Ovary (tissue), 3 donors: ENCODE results near the gene SAMM50.

Experiments
- CTCF ChIP-seq, 3 donors: fragments of 450-650 bp in 2 of 3; fragments of 200-600 bp in 1 of 3; IDR thresholded peaks; one replicate each; pipeline versions ENCODE4 v1.5.1 to v1.8.0; 2016 to 2022; ENCODE audit warnings: antibody characterized with exemption in 3 of 3, mild to moderate bottlenecking in 1 of 3
- EP300 ChIP-seq: sonication (generic); formaldehyde crosslinking; IDR thresholded peaks from one replicate; pipeline ENCODE4 v1.6.1; 2017; ENCODE audit warnings: antibody characterized with exemption
- POLR2A ChIP-seq: fragments of 450-650 bp; IDR thresholded peaks from one replicate; pipeline ENCODE4 v1.6.1; 2017; ENCODE audit warnings: antibody characterized with exemption, mild to moderate bottlenecking, moderate library complexity
- donor health status: DM: no; HTN: no; CAD: no.

- no peak for TF ChIP-seq CTCF (IDR thresholded peaks at IDR 0.05)
- TF ChIP-seq POLR2A, result no peak
- TF ChIP-seq EP300, result no peak
Observed at GRCh38 chr22:43923191-43923590, 32.1 kb upstream of the SAMM50 start.
